M059J (cell line): ENCODE measurements around the gene DLGAP1. TPM values are rescaled to one million over a fixed set of nuclear protein-coding genes. Genes with fewer than 3 reads are reported as not detected.

Experiments
- DNase-seq: peaks from one replicate; pipeline ENCODE4 v3.0.0-alpha.2; 2012; ENCODE audit warnings: low read depth
- total RNA-seq: library from RNA; depleted of rRNA; stranded (reverse); fragments of >200 nt; shearing (Covaris generic); gene quantifications from 2 replicates; pipeline ENCODE4 v1.2.3, GENCODE V29; 2014

The DLGAP1 gene
- total RNA-seq, 1 experiment from 2014 or later, result not detected

DNA sequence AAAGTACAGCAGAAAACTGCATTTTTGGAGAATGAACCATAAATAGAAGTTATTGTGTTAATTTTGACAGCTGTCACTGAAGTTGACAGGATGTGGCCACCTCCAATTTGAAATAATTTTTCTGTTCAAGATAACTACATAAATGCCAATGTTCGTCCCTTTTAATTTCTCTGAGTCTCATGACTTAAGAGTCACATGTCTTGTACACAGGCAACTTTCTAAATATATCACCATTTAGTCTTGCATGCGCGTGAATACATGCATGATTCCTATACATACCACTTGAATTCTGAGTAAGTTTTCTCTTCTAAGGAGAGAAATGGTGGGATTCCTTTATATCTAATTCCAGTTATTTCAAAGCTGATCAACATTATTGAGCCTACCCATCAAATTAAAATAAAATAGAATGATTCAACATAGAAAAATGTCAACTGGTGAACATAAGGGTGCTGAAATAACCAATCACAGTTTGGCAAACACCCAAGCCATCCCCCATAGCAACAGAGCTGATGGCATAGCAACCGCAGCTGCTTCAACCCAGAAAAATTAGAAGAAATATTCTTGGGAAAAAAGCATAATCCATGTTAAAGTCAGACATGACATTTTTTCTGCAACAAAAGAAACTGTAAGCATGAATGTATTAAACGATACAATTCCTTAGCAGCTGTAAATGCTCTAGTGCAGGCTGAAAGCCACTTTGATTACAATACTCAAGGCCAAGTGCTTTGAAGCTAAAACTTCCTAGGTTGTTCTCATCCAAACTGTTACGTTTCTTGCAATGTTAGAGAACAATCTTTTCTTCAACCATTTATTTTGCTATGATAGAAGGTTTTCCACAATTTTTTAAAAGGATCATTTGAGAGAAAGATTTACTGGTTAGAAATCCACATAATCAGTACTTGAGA is 282.7 kb downstream of the DLGAP1 start:
- no peak for DNase-seq

DNA sequence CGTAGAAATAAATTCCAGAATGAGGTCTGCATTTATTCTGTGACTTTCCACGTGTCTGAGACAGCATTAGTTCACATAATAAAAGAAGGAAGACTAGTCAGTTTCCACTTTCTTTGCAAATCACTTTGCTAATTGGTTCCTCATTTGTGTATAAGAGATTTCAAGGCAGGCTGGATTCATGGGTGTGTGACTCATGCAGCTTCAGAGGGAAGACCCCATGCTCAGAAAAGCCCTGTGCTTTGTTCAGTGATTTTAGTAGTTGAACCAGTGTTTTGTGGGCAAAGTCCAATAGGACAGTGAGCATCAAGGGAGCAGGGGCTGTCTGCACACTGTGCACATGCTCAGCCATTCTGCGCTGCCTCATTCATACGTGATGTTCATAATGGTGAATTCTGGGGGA is 297.8 kb downstream of the DLGAP1 start:
- no peak for DNase-seq

DNA sequence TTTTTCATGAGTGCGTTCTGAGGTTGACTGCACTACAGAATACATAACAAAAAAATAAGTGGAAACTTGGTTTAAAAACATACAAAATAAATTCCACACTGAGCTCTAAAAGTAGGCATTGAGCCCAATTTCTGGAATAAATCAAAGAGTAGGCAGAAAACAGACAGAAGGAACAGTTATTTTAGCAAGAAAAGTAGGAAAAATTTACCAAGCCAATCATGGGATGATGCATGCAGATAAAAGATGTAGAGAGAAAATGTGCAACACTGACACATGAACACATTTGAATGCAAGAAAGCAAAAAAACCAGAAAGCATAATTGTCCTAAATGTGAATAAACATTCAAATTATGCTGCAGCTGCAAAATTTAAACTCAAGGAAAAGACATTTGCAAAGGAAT is 308.3 kb downstream of the DLGAP1 start:
- no peak for DNase-seq

DNA sequence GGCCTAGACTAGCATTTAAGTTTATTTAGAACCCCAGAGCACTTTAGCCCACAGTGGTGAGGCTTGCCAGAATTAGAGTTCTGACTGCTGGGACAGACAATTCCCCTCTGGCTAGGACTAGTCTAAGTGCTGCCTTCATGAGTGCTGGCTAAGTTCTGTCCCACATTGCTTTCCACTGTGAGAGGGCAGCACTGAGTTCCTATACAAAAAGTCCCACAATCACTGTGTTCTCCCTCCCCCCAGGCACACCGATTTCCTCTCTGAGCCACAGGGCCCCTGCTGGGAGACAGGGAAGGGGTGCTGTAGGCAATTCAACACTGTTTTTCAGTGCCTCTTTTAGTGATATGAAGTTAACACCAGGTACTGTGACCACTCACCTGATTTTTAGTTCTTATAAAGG is 310.9 kb downstream of the DLGAP1 start:
- no peak for DNase-seq

DNA sequence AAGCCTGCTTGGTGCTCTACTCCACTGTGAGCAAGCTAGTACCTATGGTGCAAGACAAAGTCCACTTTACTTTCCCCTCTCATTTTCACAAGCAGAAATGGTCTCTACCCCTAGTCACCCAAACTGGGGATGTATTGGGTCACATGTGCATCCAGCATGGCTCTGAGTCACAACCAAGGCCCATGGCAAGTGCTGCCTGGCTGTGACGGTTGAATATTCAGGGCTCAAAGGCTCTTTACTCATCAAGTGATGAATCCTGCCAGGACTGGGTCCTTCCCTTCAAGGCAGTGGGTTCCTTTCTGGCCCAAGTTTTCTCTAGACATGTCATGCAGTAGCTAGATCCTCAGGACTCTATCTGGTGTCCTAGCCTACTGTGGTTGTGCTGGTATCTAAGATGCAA is 311.5 kb downstream of the DLGAP1 start:
- DNase-seq, result no peak

DNA sequence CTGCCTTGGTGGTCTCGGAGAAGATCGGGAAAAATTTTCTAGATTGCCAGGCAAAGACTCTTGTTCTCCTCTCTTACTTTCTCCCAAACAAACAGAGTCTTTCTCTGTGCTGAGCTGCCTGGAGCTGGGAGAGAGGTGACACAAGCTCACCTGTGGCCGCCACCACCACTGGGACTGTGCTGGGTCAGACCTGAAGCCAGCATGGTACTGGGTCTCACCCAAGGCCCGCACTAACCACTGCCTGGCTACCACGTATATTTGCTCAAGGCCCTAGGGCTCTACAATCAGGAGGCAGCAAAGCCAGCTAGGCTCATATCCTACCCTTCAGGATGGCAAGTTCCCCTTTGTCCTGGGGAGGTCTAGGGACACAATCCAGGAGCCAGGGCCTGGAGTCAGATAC is 312.2 kb downstream of the DLGAP1 start:
- DNase-seq, result no peak

DNA sequence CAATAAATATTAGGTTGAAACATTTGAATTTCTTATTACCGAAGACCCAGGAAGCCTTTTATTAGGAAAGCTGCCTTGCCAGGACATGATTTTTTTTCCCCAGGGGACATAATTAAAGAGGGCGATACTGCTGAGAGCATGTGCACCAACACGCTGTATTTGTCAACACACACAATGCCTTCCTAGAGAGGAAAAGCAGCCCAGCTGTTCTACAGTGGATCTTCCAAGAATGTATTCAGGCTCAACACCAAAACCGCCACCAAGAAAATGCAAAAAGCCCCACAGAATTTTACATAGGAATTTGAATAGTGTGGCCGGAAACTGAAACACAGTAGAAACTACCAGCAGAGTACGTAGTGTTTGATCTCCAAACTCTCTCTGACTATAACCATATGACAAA is 320.4 kb downstream of the DLGAP1 start:
- no peak for DNase-seq

DNA sequence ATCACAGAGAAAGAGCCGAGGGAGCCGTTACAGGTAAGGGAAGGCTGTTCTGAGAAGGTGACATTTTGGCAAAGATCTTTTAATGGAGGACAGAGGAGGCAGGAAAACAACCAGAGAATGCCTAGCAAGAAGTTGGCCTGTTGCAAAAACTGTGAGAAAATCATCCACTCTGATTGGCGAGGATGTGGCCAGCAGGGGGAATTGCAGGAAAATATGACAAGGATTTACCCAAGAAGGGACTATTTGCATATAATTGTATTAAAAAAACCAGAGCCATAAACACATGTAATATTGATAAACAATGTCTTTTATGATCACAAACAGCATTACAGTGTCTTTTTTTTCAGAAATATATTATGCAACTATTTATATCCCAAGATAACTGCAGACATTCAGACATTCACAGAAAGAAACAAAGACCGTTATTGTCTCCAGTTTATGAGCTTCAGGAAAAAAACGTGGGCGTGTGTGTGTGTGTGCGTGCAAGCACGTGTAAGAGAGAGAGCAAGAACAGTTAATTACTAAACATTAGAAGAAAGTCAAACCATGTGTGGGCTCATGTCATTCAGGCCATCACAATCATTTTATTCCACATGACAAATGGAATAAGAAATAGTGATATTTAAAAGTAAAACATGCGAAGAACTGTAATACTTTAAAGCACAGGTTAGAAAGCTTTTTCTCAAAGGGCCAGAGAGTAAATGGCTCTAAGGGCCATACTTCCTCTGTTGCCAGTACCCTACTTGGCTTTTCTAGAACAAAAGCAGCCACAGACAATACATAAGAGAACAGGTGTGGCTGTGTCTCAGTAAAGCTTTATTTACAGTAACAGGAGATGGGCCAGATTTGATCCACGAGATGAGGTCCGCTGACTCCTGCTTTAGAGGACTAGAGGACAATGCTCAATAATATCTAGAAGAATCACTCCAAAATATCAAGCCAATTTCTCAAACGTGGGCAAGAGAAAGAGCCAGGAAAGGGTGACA is 324.1 kb downstream of the DLGAP1 start:
- no peak for DNase-seq

DNA sequence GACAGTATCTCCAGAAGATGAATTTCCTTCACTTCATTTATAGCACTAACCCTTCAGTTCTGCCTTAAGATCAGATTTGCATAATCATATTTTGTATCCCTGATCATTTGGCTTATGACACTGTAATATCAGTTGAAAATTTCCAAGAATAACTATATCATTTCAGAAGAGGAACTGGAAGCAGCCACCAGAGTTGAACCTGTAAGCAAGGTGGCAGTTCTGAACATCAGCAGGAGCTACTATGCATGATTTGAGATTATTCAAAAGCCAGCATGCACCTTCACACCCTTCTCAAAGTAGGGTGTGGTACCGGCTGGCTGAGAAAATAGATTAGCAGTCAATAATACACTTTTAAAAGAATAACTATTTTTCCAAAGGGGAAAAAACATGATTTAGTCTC is 328.2 kb downstream of the DLGAP1 start:
- DNase-seq, result no peak

DNA sequence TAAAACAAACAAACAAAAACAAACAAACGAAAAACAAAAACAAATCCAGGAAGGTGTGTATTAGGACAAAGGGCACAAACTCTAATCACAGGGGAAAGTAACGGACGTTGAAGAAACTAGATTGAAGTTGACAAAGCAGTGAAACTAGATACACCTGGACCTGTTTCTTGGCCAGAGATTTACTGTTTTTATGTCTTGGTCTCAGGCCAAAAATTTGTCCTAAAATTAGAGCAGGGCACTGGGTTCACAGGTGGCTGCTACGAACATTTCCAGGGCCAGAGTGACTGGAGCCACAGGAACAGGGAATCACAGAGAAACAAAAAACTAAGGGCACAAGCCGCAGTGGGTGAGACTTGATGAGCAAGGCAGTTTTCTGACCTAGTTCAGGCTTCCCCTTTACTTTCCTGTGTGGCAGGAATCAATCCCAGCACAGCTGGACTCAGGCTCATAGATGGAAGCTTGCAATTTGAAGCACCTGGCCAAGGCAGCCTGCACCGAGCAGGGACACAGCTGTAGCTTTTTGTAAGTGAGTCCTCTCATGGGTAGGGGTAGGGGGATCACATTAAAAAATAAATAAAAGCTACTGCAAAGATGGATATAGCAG is 329.4 kb downstream of the DLGAP1 start:
- no peak for DNase-seq

DNA sequence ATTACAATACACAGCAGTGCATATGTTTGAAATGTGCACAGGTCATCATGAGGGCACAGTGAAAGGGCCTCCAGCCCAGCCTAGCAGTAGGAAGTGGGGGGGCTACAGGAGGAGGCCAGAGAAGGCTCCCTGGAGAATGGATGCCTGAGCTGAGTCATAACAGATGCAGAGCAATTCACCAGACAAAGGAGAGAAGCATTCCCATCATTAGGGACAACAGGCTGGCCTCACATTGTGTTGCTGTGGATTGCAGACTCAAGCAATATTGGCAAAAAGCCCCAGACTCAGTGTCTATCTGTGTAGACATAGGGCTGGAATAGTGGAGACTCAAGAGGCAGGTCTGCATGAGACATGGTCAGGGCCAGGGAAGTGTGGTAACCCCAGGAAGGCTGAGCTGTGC is 329.9 kb downstream of the DLGAP1 start:
- DNase-seq, result no peak

DNA sequence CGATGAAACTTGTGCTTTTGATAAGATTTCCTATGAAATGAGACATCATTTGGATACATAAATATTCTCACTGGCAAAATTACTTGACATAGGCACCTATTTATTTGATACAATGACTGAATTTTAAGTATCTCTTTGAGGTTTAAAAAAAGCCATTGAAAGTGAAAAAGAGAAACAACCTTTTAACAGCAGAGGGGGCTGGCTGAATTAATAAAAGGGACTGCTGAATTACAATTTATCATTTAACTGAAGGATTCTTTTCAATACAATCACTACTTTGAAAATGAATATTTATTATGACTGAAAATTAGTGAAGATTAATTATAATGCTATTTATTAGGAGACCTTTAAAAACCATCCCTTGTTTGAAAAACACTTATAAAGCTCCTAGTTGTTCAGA is 335.3 kb downstream of the DLGAP1 start:
- no peak for DNase-seq

DNA sequence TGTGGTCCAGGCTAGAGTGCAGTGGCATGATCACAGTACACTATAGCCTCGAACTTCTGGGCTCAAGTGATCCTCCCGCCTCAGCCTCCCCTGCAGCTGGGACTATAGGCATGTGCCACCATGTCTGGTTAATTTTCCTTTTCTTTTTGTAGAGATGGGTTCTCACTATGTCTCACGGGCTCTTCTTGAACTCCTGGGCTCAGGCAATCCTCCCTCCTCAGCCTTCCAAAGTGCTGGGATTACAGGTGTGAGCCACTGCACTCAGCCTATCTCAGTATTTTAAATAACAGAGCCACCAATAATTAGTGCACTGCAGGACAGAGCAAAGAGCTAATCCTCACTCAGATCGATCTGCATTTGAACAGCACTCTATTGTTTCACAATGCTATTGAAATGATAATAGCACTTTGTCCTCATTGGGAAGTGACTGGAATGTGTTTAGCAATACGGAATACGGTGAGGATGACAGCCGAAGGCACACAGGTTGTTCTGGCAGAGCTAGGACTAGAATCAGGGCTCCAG is 335.9 kb downstream of the DLGAP1 start:
- no peak for DNase-seq

DNA sequence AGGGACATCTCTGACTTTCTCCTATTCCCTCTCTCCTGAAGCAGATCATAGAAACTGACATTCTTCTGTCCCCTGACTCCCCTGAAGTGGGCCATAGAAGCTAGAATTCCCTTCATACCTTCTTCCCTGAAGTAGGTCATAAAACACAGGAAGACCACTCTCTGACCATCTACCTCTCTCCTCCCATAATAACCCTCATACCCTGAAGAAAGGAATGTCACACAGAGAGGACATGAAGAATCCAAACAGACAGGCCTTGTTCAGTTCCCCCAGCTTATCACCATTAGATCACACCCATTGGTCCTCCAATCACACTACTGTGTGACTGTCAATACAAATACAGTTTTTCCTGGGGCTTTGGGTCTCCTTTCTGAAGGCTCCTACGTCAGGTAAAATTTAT is 347.1 kb downstream of the DLGAP1 start:
- no peak for DNase-seq

DNA sequence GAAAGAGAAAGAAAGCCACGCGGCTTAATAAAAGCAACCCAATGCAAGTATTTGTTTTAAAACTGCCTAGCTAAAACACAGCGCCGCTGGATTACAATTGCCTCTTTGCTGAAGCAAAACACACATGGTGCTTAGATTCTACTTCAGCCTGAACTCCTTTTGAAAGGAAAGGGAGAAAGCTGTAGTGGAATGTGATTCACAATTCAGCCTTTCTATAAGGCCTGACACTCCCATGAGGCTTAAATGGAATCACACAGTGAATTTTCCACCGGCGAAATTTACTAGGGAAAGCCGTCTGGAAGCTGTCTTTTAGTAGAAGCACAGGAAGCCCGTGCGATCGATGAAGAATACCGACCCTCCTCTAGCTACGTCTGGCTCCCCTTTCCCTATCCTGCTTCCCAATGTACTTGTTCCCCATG is 348.0 kb downstream of the DLGAP1 start:
- no peak for DNase-seq

DNA sequence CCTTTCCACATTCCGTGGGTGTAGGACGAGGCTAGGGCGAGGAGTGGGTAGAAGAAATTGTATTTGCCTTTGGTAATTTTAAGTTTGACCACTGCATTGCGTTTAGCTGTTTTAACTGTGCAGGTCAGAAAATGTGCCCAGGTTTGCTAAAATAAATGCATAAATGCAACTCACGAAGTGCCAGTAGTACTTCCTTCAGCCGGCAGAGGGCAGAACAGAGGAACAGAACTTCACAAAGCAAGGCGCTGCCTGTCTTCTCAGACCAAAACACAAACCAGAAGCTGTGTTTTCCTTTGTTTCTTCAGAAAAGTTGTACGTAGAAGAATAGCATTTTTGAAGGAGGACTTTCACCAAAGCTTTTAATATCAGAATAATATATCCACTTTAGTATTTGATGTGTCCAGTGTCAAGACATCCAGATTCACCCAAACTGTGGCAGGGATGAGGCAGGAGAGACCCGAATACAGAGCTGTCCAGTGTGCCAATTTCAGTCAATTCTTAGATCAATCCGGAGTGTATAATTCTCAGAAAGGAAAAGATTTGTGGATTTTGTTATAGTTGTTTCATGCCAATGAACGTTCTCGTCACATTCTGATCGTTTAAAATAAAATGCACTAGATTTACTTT is 348.6 kb downstream of the DLGAP1 start:
- peak; percentile 46 for DNase-seq

DNA sequence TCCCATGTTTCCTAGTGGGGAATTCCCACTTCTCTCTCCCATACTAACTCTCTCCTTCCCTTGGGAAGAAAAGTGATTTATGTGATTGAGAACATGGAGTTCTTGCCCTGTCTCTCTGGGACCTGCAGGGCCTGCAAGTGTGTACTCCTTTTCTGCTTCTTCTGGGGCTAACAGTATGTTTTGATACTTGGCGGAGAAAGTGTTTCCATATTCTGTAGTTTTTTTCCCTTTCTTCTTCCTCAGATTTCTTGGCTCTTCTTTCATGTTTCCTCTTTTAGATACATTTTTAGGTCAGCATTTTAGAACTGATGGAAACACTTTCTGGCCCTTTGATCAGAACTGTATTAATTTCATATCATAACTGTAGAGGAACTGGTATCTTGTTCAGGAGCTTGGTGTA is 352.2 kb downstream of the DLGAP1 start:
- no peak for DNase-seq

DNA sequence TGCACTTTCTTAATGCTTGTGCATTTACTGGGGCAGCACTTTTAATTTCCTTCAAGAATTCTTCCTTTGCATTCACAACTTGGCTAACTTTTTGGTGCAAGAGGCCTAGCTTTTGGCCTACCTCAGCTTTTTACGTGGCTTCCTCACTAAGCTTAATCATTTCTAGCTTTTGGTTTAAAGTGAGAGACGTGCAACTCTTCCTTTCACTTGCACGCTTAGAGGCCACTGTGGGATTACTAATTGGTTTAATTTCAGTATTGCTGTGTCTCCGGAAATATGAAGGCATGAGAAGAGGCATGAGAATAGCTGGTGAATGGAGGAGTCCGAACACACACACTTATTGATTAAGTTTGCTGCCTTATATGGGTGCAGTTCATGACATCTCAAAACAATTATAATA is 354.1 kb downstream of the DLGAP1 start:
- no peak for DNase-seq

DNA sequence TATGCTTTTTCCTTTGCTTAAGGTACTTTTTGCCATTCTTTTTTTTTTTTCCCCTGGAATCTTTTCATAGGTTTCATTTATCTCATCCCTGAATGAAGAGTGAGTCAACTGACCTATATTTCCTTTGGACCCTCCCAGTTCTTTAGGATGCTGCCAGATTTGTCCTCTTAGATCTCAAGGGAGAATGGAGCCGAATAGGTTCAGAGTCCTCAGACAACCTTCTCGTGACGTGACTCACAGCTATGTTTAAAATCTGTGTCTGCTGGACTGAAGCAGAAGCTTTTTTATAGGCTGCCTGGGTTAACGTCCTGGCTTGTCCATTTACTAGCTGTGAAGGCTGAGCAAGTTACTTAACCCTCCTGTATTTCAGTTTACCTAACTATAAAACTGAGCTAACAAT is 358.6 kb downstream of the DLGAP1 start:
- DNase-seq, result no peak

DNA sequence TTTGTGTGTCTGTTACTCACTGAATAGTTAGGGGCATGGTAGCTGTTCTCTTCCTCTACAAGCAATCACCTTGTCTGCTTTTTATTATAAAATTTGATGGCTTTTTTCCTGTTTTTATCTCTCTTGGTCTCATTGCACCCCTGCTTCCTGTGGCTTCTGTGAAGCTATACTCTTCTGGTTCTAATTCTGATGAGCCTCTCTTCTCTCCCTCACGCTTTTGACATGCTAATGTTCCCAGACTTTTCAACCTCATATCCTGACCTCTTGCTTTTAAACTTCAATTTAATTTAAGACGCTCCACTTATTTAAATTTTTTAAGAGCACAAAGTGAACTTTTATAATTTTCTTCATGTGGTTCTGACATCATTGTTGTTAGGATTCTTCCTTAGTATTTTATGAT is 361.4 kb downstream of the DLGAP1 start:
- DNase-seq, result no peak

DNA sequence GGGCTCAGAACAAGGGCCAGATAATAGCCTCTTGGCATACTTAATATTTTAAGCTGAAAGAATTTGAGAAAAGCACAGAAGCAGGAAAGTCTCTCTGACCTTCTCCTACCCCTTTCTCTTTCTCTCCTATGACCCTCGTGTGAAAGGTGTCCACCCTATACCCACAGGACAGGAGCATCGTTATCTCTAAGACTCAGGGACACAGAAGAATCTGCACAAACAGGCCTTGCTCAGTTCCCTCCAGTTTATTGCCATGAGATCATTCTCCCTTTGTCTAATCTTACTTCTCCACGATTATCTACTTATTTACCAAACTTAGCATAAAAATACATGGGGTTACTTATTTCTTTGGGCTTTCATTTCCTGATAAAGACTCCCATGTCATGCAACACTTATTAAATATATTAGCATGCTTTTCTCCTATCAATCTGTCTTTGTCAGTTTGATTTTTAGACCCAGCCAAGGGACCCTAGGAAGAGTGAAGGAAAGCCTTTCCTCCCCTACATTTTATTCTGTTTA is 370.7 kb downstream of the DLGAP1 start:
- DNase-seq, result no peak
